Panc1 (cell line): ENCODE results near the gene H1-8.

Experiments used
- SIN3A ChIP-seq: IDR thresholded peaks from 2 replicates; pipeline ENCODE4 v1.6.1; 2012; ENCODE audit warnings: low read depth, mild to moderate bottlenecking, low read length, moderate library complexity, borderline replicate concordance; ENCODE audit not compliant: insufficient read depth
- TCF7L2 ChIP-seq: IDR thresholded peaks from 2 replicates; pipeline ENCODE4 v1.6.1; 2011; ENCODE audit warnings: mild to moderate bottlenecking, low read depth, low read length, inconsistent platforms
- TF ChIP-seq, protein P1 (sequence below): fragments of 450-650 bp; IDR thresholded peaks from 2 replicates; pipeline ENCODE4 v1.5.1; 2017; ENCODE audit warnings: mild to moderate bottlenecking

DNA sequence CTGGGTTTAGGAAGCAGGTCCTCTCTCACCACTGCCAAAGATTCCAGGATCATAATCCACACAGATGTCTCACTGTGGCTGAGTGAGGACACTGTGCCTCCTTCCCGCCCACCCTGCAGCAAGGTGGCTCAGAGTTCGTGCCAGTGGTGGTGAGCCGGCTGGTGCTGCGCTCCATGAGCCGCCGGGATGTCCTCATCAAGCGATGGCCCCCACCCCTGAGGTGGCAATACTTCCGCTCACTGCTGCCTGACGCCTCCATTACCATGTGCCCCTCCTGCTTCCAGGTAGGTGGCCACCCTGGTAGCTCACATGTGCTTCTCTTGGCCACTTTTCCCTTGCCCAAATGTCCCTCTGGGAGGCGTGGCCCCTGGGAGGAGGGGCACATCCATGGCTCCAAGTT lies 23.5 kb upstream of the H1-8 start:
- TF ChIP-seq, protein P1, sequence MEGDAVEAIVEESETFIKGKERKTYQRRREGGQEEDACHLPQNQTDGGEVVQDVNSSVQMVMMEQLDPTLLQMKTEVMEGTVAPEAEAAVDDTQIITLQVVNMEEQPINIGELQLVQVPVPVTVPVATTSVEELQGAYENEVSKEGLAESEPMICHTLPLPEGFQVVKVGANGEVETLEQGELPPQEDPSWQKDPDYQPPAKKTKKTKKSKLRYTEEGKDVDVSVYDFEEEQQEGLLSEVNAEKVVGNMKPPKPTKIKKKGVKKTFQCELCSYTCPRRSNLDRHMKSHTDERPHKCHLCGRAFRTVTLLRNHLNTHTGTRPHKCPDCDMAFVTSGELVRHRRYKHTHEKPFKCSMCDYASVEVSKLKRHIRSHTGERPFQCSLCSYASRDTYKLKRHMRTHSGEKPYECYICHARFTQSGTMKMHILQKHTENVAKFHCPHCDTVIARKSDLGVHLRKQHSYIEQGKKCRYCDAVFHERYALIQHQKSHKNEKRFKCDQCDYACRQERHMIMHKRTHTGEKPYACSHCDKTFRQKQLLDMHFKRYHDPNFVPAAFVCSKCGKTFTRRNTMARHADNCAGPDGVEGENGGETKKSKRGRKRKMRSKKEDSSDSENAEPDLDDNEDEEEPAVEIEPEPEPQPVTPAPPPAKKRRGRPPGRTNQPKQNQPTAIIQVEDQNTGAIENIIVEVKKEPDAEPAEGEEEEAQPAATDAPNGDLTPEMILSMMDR = no peak
- no peak for TF ChIP-seq SIN3A
- TF ChIP-seq TCF7L2 = no peak
